SK-N-SH treated with all-trans-retinoic acid at 6 μM for 48 hours (cell line): ENCODE measurements around the gene RCN1.

Source experiments
- ATAC-seq: fragments of 200-7000 bp; cut with Tn5 transposase; 3 replicates; pipeline ENCODE4 v1.9.1; 2020; ENCODE audit warnings: mild to moderate bottlenecking, moderate library complexity
- ARNTL ChIP-seq: fragments of 450-650 bp; formaldehyde crosslinking; IDR thresholded peaks from 2 replicates; pipeline ENCODE4 v1.5.0; 2020; ENCODE audit warnings: low read depth, mild to moderate bottlenecking, moderate library complexity, borderline replicate concordance
- CREB5 ChIP-seq: fragments of 250-450 bp; sonication (Bioruptor Pico); IDR thresholded peaks from 2 replicates; pipeline ENCODE4 v1.5.1; 2020; ENCODE audit warnings: low read depth, mild to moderate bottlenecking, moderate library complexity
- CSDC2 ChIP-seq: fragments of 250-450 bp; sonication (Bioruptor Pico); IDR thresholded peaks from 2 replicates; pipeline ENCODE4 v1.5.0; 2020; ENCODE audit warnings: mild to moderate bottlenecking, moderate library complexity
- CSRNP3 ChIP-seq: fragments of 250-450 bp; sonication (Bioruptor Pico); IDR thresholded peaks from 2 replicates; pipeline ENCODE4 v1.5.1; 2021; ENCODE audit warnings: mild to moderate bottlenecking, moderate library complexity
- ESRRG ChIP-seq: fragments of 250-450 bp; sonication (Bioruptor Pico); IDR thresholded peaks from 2 replicates; pipeline ENCODE4 v1.6.1; 2021; ENCODE audit warnings: mild to moderate bottlenecking
- OSR1 ChIP-seq: fragments of 250-450 bp; sonication (Bioruptor Pico); IDR thresholded peaks from 2 replicates; pipeline ENCODE4 v1.8.0; 2022; ENCODE audit warnings: moderate library complexity, mild to moderate bottlenecking, inconsistent platforms
- PATZ1 ChIP-seq: fragments of 250-450 bp; sonication (Bioruptor Pico); IDR thresholded peaks from 2 replicates; pipeline ENCODE4 v1.8.0; 2020; ENCODE audit warnings: mild to moderate bottlenecking, moderate library complexity, borderline replicate concordance
- POU6F1 ChIP-seq: fragments of 250-450 bp; sonication (Bioruptor Pico); IDR thresholded peaks from 2 replicates; pipeline ENCODE4 v1.8.0; 2021; ENCODE audit warnings: low read depth, mild to moderate bottlenecking, moderate library complexity, borderline replicate concordance
- PPARA ChIP-seq: fragments of 250-450 bp; sonication (Bioruptor Pico); IDR thresholded peaks from 2 replicates; pipeline ENCODE4 v1.5.0; 2020; ENCODE audit warnings: mild to moderate bottlenecking, borderline replicate concordance
- SNAI2 ChIP-seq: fragments of 250-450 bp; sonication (Bioruptor Pico); IDR thresholded peaks from 2 replicates; pipeline ENCODE4 v1.5.0; 2020; ENCODE audit warnings: mild to moderate bottlenecking, moderate library complexity
- TCF4 ChIP-seq: fragments of 250-450 bp; sonication (Bioruptor Pico); IDR thresholded peaks from 2 replicates; pipeline ENCODE4 v1.8.0; 2021; ENCODE audit warnings: mild to moderate bottlenecking, moderate library complexity, borderline replicate concordance
- TSHZ2 ChIP-seq: fragments of 250-450 bp; sonication (Bioruptor Pico); IDR thresholded peaks from 2 replicates; pipeline ENCODE4 v1.5.0; 2020; ENCODE audit warnings: mild to moderate bottlenecking, moderate library complexity
- ZC3H10 ChIP-seq: fragments of 250-450 bp; sonication (Bioruptor Pico); IDR thresholded peaks from 2 replicates; pipeline ENCODE4 v1.5.1; 2021; ENCODE audit warnings: mild to moderate bottlenecking, moderate library complexity
- ZFP3 ChIP-seq: fragments of 250-450 bp; sonication (Bioruptor Pico); IDR thresholded peaks from 2 replicates; pipeline ENCODE4 v1.5.0; 2020; ENCODE audit warnings: mild to moderate bottlenecking, moderate library complexity
- ZFP30 ChIP-seq: fragments of 450-650 bp; formaldehyde crosslinking; IDR thresholded peaks from 2 replicates; pipeline ENCODE4 v1.5.0; 2022; ENCODE audit warnings: mild to moderate bottlenecking, moderate library complexity
- ZNF565 ChIP-seq: fragments of 450-650 bp; formaldehyde crosslinking; conservative IDR thresholded peaks from 2 replicates; pipeline ENCODE4 v1.5.0; 2020; ENCODE audit warnings: low read depth, mild to moderate bottlenecking, moderate library complexity
- ZNF70 ChIP-seq: fragments of 450-650 bp; formaldehyde crosslinking; IDR thresholded peaks from 2 replicates; pipeline ENCODE4 v1.5.0; 2020; ENCODE audit warnings: mild to moderate bottlenecking, moderate library complexity
- ZNF8 ChIP-seq: fragments of 450-650 bp; formaldehyde crosslinking; IDR thresholded peaks from 2 replicates; pipeline ENCODE4 v1.5.0; 2020; ENCODE audit warnings: mild to moderate bottlenecking, moderate library complexity

RCN1 gene

GRCh38 chr11:32138902-32139301, 48.0 kb downstream of the RCN1 start:
- TF ChIP-seq OSR1 (no peak), SNAI2 (no peak), ZNF565 (CRISPR knock-in tag) (no peak), TSHZ2 (CRISPR knock-in tag) (no peak), TCF4 (CRISPR knock-in tag) (no peak), ZNF70 (CRISPR knock-in tag) (no peak), ZC3H10 (CRISPR knock-in tag) (no peak)
- ATAC-seq: no peak

GRCh38 chr11:32139896-32140520, 49.1 kb downstream of the RCN1 start:
- TF ChIP-seq ESRRG (CRISPR knock-in tag) (no peak), ZNF8 (CRISPR knock-in tag) (no peak), ZC3H10 (CRISPR knock-in tag) (no peak), TSHZ2 (CRISPR knock-in tag) (no peak), CSDC2 (CRISPR knock-in tag) (no peak), PPARA (no peak), CSRNP3 (CRISPR knock-in tag) (no peak), POU6F1 (CRISPR knock-in tag) (no peak), PATZ1 (CRISPR knock-in tag) (no peak), ZFP30 (CRISPR knock-in tag) (no peak), SNAI2 (no peak), CREB5 (CRISPR knock-in tag) (no peak), ZNF565 (CRISPR knock-in tag) (no peak), TCF4 (CRISPR knock-in tag) (no peak), ARNTL (no peak), ZFP3 (CRISPR knock-in tag) (no peak)
- no peak for ATAC-seq
